H9 (cell line): ENCODE measurements around the gene STXBP6. TPM values are rescaled to one million over a fixed set of nuclear protein-coding genes. Genes with fewer than 3 reads are reported as not detected.

Experiments
- DNase-seq: peaks from one replicate; pipeline ENCODE4 v3.0.0-alpha.2; 2017
- H2AFZ ChIP-seq: one replicate; pipeline ENCODE4 v1.6.1; 2013; ENCODE audit warnings: mild to moderate bottlenecking, low read length, control low read depth, moderate library complexity
- H2AK5ac ChIP-seq: 2 replicates; pipeline ENCODE4 v1.6.1; 2013; ENCODE audit warnings: low read length, control low read depth, mixed read lengths; ENCODE audit not compliant: insufficient read length
- H2BK120ac ChIP-seq: one replicate; pipeline ENCODE4 v1.6.1; 2013; ENCODE audit warnings: low read depth, mild to moderate bottlenecking, low read length, control low read depth, inconsistent platforms; ENCODE audit not compliant: poor library complexity, severe bottlenecking
- H2BK12ac ChIP-seq: 2 replicates; pipeline ENCODE4 v1.6.1; 2013; ENCODE audit warnings: low read length, control low read depth, mixed read lengths, low read depth; ENCODE audit not compliant: insufficient read length
- H2BK15ac ChIP-seq: 2 replicates; pipeline ENCODE4 v1.6.1; 2013; ENCODE audit warnings: low read depth, low read length, control low read depth
- H2BK20ac ChIP-seq: one replicate; pipeline ENCODE4 v1.6.1; 2013; ENCODE audit warnings: low read depth, mild to moderate bottlenecking, low read length, control low read depth, inconsistent platforms; ENCODE audit not compliant: poor library complexity, severe bottlenecking
- H2BK5ac ChIP-seq: 2 replicates; pipeline ENCODE4 v1.6.1; 2013; ENCODE audit warnings: low read length, control low read depth, mixed read lengths; ENCODE audit not compliant: insufficient read length
- H3K14ac ChIP-seq: 2 replicates; pipeline ENCODE4 v1.6.1; 2013; ENCODE audit warnings: low read length, control low read depth; ENCODE audit not compliant: insufficient read depth
- H3K18ac ChIP-seq: 2 replicates; pipeline ENCODE4 v1.6.1; 2013; ENCODE audit warnings: low read depth, mild to moderate bottlenecking, mixed read lengths, low read length, control low read depth; ENCODE audit not compliant: insufficient read length
- H3K23ac ChIP-seq: 2 replicates; pipeline ENCODE4 v1.6.1; 2013; ENCODE audit warnings: low read length, control low read depth, mixed read lengths, low read depth; ENCODE audit not compliant: insufficient read length
- H3K23me2 ChIP-seq: 2 replicates; pipeline ENCODE4 v1.6.1; 2013; ENCODE audit warnings: low read depth, mild to moderate bottlenecking, mixed read lengths, low read length, control low read depth; ENCODE audit not compliant: insufficient read length, poor library complexity, severe bottlenecking
- H3K27ac ChIP-seq: 2 replicates; pipeline ENCODE4 v1.5.1; 2013; ENCODE audit warnings: low read length, control low read depth, mixed read lengths, low read depth; ENCODE audit not compliant: insufficient read length
- H3K27me3 ChIP-seq: 2 replicates; pipeline ENCODE4 v1.6.1; 2013; ENCODE audit warnings: low read length, control low read depth, inconsistent platforms; ENCODE audit not compliant: insufficient read depth
- H3K4ac ChIP-seq: 2 replicates; pipeline ENCODE4 v1.6.1; 2013; ENCODE audit warnings: low read depth, mild to moderate bottlenecking, control low read depth, inconsistent platforms, low read length, moderate library complexity
- H3K4me1 ChIP-seq: 2 replicates; pipeline ENCODE4 v1.6.1; 2013; ENCODE audit warnings: low read length, control low read depth, inconsistent platforms; ENCODE audit not compliant: insufficient read depth
- H3K4me2 ChIP-seq: 2 replicates; pipeline ENCODE4 v1.6.1; 2013; ENCODE audit warnings: low read length, control low read depth, mixed read lengths; ENCODE audit not compliant: insufficient read length, insufficient read depth
- H3K56ac ChIP-seq: 2 replicates; pipeline ENCODE4 v1.6.1; 2013; ENCODE audit warnings: low read depth, mild to moderate bottlenecking, mixed read lengths, low read length, control low read depth; ENCODE audit not compliant: insufficient read length
- H3K79me1 ChIP-seq: 2 replicates; pipeline ENCODE4 v1.6.1; 2013; ENCODE audit warnings: low read depth, mild to moderate bottlenecking, moderate library complexity, low read length, control low read depth, inconsistent platforms; ENCODE audit not compliant: insufficient read depth, poor library complexity, severe bottlenecking
- H3K79me2 ChIP-seq: 2 replicates; pipeline ENCODE4 v1.6.1; 2013; ENCODE audit warnings: low read length, control low read depth, inconsistent platforms; ENCODE audit not compliant: insufficient read depth
- H3K9ac ChIP-seq: 2 replicates; pipeline ENCODE4 v1.6.1; 2013; ENCODE audit warnings: low read length, control low read depth, mixed read lengths; ENCODE audit not compliant: insufficient read length; ENCODE audit errors: extremely low read depth
- H3K9me3 ChIP-seq: one replicate; pipeline ENCODE4 v1.6.1; 2013; ENCODE audit warnings: low read depth, low read length, inconsistent platforms; ENCODE audit not compliant: control insufficient read depth
- H3T11ph ChIP-seq: one replicate; pipeline ENCODE4 v1.6.1; 2013; ENCODE audit warnings: mild to moderate bottlenecking, low read length, control low read depth, inconsistent platforms
- H4K20me1 ChIP-seq: one replicate; pipeline ENCODE4 v1.6.1; 2013; ENCODE audit not compliant: control insufficient read depth, insufficient read length, insufficient read depth
- H4K5ac ChIP-seq: 2 replicates; pipeline ENCODE4 v1.6.1; 2013; ENCODE audit warnings: low read depth, mild to moderate bottlenecking, mixed read lengths, low read length, control low read depth; ENCODE audit not compliant: insufficient read length
- H4K8ac ChIP-seq: replicated peaks from 2 replicates; pipeline ENCODE4 v1.6.1; 2013; ENCODE audit warnings: low read length, control low read depth, mixed read lengths, low read depth; ENCODE audit not compliant: insufficient read length
- H4K91ac ChIP-seq: 2 replicates; pipeline ENCODE4 v1.6.1; 2013; ENCODE audit warnings: low read depth, mild to moderate bottlenecking, moderate library complexity, mixed read lengths, low read length, control low read depth; ENCODE audit not compliant: insufficient read length
- H3K27ac Mint-ChIP-seq, 3 experiments: 2 replicates in 2 of 3; 3 replicates in 1 of 3; pipeline ENCODE4 v1.8.0; 2020 to 2021; ENCODE audit warnings: mixed read lengths in 3 of 3, mild to moderate bottlenecking in 1 of 3, moderate library complexity in 1 of 3
- H3K27me3 Mint-ChIP-seq: 2 replicates; pipeline ENCODE4 v1.8.0; 2021; ENCODE audit warnings: low read depth, mild to moderate bottlenecking, moderate library complexity, mixed read lengths
- H3K36me3 Mint-ChIP-seq, 3 experiments: 2 replicates in 2 of 3; 3 replicates in 1 of 3; pipeline ENCODE4 v1.8.0; 2020 to 2021; ENCODE audit warnings: low read depth in 3 of 3, mixed read lengths in 3 of 3; ENCODE audit not compliant: insufficient read depth in 1 of 3
- H3K4me1 Mint-ChIP-seq, 2 experiments: 2 replicates each; pipeline ENCODE4 v1.8.0; 2020; ENCODE audit warnings: mixed read lengths in 2 of 2
- H3K4me3 Mint-ChIP-seq, 2 experiments: 2 replicates in 1 of 2; 3 replicates in 1 of 2; pipeline ENCODE4 v1.8.0; 2020 to 2021; ENCODE audit warnings: mild to moderate bottlenecking in 2 of 2, mixed read lengths in 2 of 2, moderate library complexity in 1 of 2
- H3K9me3 Mint-ChIP-seq, 2 experiments: 2 replicates in 1 of 2; 3 replicates in 1 of 2; pipeline ENCODE4 v1.8.0; 2020; ENCODE audit warnings: mild to moderate bottlenecking in 2 of 2, mixed read lengths in 2 of 2, moderate library complexity in 1 of 2
- WGBS: extraction: QIAGEN DNeasy Blood & Tissue Kit; methylation state at CpG from one replicate; pipeline ENCODE4 v1.1.7; 2013; ENCODE audit warnings: missing lambda C conversion rate, low lambda C conversion rate, mixed read lengths; ENCODE audit not compliant: insufficient read length; ENCODE audit errors: extremely low coverage; 5-methylcytosine and 5-hydroxymethylcytosine counted together
- total RNA-seq: library from RNA; stranded (reverse); gene quantifications from 2 replicates; pipeline ENCODE4 v1.2.1, GENCODE V29; 2021
- TF ChIP-seq, protein P1 (sequence below): fragments of 200-600 bp; sonication (generic); conservative IDR thresholded peaks from 3 replicates; pipeline ENCODE4 v1.8.0; 2021; ENCODE audit warnings: antibody characterized with exemption, mild to moderate bottlenecking

Gene STXBP6
- total RNA-seq, 1 experiment from 2014 or later: 3.6 TPM

DNA sequence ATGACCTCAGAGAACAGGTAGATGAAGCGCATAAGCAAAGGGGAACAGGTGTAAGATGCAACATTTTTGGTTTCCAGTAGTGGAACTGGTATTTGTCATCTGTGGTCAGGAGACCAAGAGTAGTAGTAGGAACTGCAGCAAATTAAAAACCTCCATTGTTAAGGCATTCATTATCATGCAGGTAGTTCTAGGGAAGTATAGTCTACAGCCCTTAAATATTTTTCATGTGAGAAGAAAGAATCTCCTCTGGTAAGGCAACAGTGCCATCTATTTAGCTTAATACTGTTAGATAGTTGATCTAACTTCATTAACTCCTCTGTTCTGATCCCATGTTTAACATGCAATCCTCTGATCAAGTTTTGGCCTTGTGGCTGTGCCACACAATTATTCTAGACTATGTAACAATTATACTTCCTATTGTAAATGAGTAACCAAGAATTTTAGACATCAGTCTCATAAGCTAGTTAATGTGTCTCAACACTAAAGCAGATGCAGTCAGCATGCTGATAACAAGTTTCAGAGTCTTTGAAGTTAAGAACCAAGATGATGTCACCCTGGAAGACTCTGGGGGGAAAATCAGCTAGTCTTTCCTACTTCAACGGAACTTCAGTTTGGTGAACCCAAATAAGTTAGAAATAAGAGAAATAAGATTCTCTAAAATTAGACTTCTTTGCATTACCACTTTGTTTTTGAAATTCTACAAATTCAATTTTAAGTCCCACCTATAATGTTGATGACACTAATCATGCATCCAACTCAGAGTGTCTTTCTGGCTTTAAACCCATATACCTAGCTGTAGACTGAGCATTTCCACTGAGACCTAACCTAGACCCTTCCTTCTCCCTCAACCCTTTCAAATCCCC is 70.9 kb downstream of the STXBP6 start:
- Histone ChIP-seq H3K4me1 (no peaks in the 10 kb centered on the region), H2BK12ac (no peak overlapping the region), H3T11ph (no peak overlapping the region), H3K79me2 (no peaks in the 10 kb centered on the region), H2BK15ac (no peak overlapping the region), H2BK5ac (no peak overlapping the region), H3K23ac (no peak overlapping the region), H3K9me3 (no peaks in the 10 kb centered on the region), H2AK5ac (no peak overlapping the region), H3K9ac (no peak overlapping the region), H3K4me2 (no peak overlapping the region), H4K91ac (no peak overlapping the region), H3K27ac (no peak overlapping the region), H2BK120ac (no peak overlapping the region), H3K23me2 (no peaks in the 10 kb centered on the region), H4K5ac (no peak overlapping the region), H3K4ac (no peak overlapping the region), H4K8ac (no peak overlapping the region), H2AFZ (no peak overlapping the region), H3K27me3 (no peaks in the 10 kb centered on the region), H3K79me1 (no peaks in the 10 kb centered on the region), H3K56ac (no peak overlapping the region), H3K18ac (no peak overlapping the region), H4K20me1 (no peaks in the 10 kb centered on the region), H3K14ac (no peak overlapping the region), H2BK20ac (no peak overlapping the region)
- Mint-ChIP-seq H3K27ac (peak overlapping the region in 1 of 3 experiments; percentile 1; a peak in 2 of 7 replicates), H3K36me3 (no peaks in the 10 kb centered on the region), H3K4me3 (no peak overlapping the region), H3K9me3 (no peaks in the 10 kb centered on the region), H3K4me1 (no peaks in the 10 kb centered on the region), H3K27me3 (no peaks in the 10 kb centered on the region)
- DNase-seq: no peak
- TF ChIP-seq, protein P1, sequence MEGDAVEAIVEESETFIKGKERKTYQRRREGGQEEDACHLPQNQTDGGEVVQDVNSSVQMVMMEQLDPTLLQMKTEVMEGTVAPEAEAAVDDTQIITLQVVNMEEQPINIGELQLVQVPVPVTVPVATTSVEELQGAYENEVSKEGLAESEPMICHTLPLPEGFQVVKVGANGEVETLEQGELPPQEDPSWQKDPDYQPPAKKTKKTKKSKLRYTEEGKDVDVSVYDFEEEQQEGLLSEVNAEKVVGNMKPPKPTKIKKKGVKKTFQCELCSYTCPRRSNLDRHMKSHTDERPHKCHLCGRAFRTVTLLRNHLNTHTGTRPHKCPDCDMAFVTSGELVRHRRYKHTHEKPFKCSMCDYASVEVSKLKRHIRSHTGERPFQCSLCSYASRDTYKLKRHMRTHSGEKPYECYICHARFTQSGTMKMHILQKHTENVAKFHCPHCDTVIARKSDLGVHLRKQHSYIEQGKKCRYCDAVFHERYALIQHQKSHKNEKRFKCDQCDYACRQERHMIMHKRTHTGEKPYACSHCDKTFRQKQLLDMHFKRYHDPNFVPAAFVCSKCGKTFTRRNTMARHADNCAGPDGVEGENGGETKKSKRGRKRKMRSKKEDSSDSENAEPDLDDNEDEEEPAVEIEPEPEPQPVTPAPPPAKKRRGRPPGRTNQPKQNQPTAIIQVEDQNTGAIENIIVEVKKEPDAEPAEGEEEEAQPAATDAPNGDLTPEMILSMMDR: no peak
- no CpG with 5 or more reads among the region's 2 CpGs for WGBS
